Neural progenitor cell (in vitro differentiated cells): ENCODE measurements around the gene TNK2. TPM values are rescaled to one million over a fixed set of nuclear protein-coding genes. Genes with fewer than 3 reads are reported as not detected.

ENCODE experiments used
- DNase-seq: peaks from one replicate; pipeline ENCODE4 v3.0.0-alpha.2; 2016; ENCODE audit warnings: low spot score
- H2AFZ ChIP-seq: fragments of 200-600 bp; sonication (generic); replicated peaks from 2 replicates; pipeline ENCODE4 v1.6.1; 2016; ENCODE audit warnings: antibody characterized with exemption
- H3F3A ChIP-seq: fragments of 200-600 bp; sonication (generic); 2 replicates; pipeline ENCODE4 v1.6.1; 2016; ENCODE audit warnings: antibody characterized with exemption, low read depth
- H3K27ac ChIP-seq: fragments of 200-600 bp; sonication (generic); 2 replicates; pipeline ENCODE4 v1.5.1; 2016; ENCODE audit warnings: mild to moderate bottlenecking
- H3K27me3 ChIP-seq: fragments of 200-600 bp; sonication (generic); 2 replicates; pipeline ENCODE4 v1.6.1; 2016; ENCODE audit warnings: mild to moderate bottlenecking, moderate library complexity
- H3K36me3 ChIP-seq: fragments of 200-600 bp; sonication (generic); 2 replicates; pipeline ENCODE4 v1.5.1; 2016
- H3K4me1 ChIP-seq: fragments of 200-600 bp; sonication (generic); 2 replicates; pipeline ENCODE4 v1.6.1; 2016; ENCODE audit warnings: mixed run types
- H3K4me2 ChIP-seq: fragments of 200-600 bp; sonication (generic); 2 replicates; pipeline ENCODE4 v1.6.1; 2016
- H3K4me3 ChIP-seq: fragments of 200-600 bp; sonication (generic); 2 replicates; pipeline ENCODE4 v1.5.1; 2016
- H3K79me2 ChIP-seq: fragments of 200-600 bp; sonication (generic); 2 replicates; pipeline ENCODE4 v1.6.1; 2016; ENCODE audit warnings: low read depth
- H3K9ac ChIP-seq: fragments of 200-600 bp; sonication (generic); 2 replicates; pipeline ENCODE4 v1.6.1; 2016
- H3K9me3 ChIP-seq: fragments of 200-600 bp; sonication (generic); 2 replicates; pipeline ENCODE4 v1.5.1; 2016; ENCODE audit warnings: low read depth
- H4K20me1 ChIP-seq: fragments of 200-600 bp; sonication (generic); 2 replicates; pipeline ENCODE4 v1.6.1; 2016; ENCODE audit warnings: low read depth
- H3K27ac Mint-ChIP-seq: 3 replicates; pipeline ENCODE4 v1.8.0; 2021; ENCODE audit warnings: mixed read lengths
- H3K27me3 Mint-ChIP-seq: 2 replicates; pipeline ENCODE4 v1.8.0; 2022; ENCODE audit warnings: low read depth, mild to moderate bottlenecking, inconsistent platforms, moderate library complexity, mixed read lengths; ENCODE audit not compliant: insufficient read depth
- H3K36me3 Mint-ChIP-seq: 3 replicates; pipeline ENCODE4 v1.8.0; 2021; ENCODE audit warnings: mixed read lengths
- H3K4me1 Mint-ChIP-seq: 3 replicates; pipeline ENCODE4 v1.8.0; 2021; ENCODE audit warnings: mixed read lengths
- H3K4me3 Mint-ChIP-seq: 3 replicates; pipeline ENCODE4 v1.8.0; 2021; ENCODE audit warnings: mild to moderate bottlenecking, moderate library complexity, mixed read lengths
- H3K9me3 Mint-ChIP-seq: 3 replicates; pipeline ENCODE4 v1.8.0; 2020; ENCODE audit warnings: mixed read lengths
- EZH2 ChIP-seq: fragments of 200-600 bp; sonication (generic); IDR thresholded peaks from 2 replicates; pipeline ENCODE4 v1.6.1; 2017; ENCODE audit warnings: antibody characterized with exemption, mild to moderate bottlenecking, moderate library complexity
- EZH2phosphoT487 ChIP-seq: fragments of 200-600 bp; sonication (generic); IDR thresholded peaks from 2 replicates; pipeline ENCODE4 v1.6.1; 2017; ENCODE audit warnings: antibody characterized with exemption
- total RNA-seq: library from RNA; depleted of rRNA; stranded (reverse); fragments of >200 nt; gene quantifications from 2 replicates; pipeline ENCODE4 v1.2.3, GENCODE V29; 2015; ENCODE audit warnings: low replicate concordance
- TF ChIP-seq, protein P1 (sequence below): fragments of 200-600 bp; sonication (generic); IDR thresholded peaks from 2 replicates; pipeline ENCODE4 v1.5.1; 2017; ENCODE audit warnings: antibody characterized with exemption, mild to moderate bottlenecking

The TNK2 gene
- total RNA-seq, 1 donor from 2014 or later, result 5.4 TPM

DNA sequence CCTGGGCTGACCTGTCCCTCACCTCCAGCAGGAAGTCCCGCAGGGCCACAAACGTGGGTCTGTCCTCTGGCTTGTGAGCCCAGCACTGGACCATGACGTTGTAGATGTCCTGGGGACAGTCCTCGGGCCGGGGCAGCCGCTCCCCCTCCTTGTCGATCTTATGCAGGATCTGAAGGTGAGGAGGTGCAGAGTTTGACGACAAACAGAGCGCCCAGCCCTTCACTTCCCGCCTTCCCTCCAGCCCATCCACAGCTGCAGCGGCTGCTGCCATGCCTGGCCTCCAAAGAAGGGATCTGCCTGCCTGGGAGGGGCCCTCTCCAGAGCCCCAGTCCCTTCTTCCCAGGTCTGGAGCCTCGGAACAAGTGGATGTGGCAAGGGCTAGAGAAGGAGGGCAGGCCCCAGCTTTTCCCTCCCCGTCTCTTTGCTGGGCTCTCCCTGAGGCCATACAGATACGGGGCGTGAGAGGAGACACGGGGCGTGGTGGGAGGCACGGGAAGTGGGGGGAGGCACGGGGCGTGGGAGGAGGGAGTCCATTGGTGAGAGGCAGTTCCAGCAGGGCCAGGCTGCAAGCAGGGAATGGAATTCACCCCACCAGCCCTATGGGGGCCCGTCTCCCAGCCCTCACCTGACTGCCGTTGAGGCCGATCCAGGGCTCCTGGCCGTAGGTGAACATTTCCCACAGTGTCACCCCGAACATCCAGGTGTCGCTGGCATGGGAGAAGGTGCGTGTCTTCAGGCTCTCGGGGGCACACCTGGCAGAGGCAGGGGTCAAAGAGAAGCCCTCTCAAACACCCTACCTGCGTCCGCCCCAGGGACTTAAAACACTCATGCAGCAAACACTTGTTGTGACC is 29.7 kb downstream of the TNK2 start:
- no peaks in the 10 kb centered on the region for H4K20me1 ChIP-seq
- no peak overlapping the region for H3K4me3 ChIP-seq
- no peaks in the 10 kb centered on the region for H3K27me3 ChIP-seq
- H3K4me1 ChIP-seq, result no peaks in the 10 kb centered on the region
- H3F3A ChIP-seq, result no peaks in the 10 kb centered on the region
- H3K27me3 Mint-ChIP-seq, result peaks cover 2% of the 10 kb centered on the region
- H3K9ac ChIP-seq, result no peak overlapping the region
- H3K79me2 ChIP-seq, result no peaks in the 10 kb centered on the region
- no peak overlapping the region for H3K4me2 ChIP-seq
- H3K27ac ChIP-seq, result no peak overlapping the region
- H3K36me3 ChIP-seq, result no peaks in the 10 kb centered on the region
- DNase-seq, result no peak
- peaks cover 11% of the 10 kb centered on the region for H3K36me3 Mint-ChIP-seq
- H3K27ac Mint-ChIP-seq, result no peak overlapping the region
- no peaks in the 10 kb centered on the region for H3K9me3 ChIP-seq
- no peaks in the 10 kb centered on the region for H3K9me3 Mint-ChIP-seq
- H3K4me3 Mint-ChIP-seq, result no peak overlapping the region
- H3K4me1 Mint-ChIP-seq, result no peaks in the 10 kb centered on the region
- no peak overlapping the region for H2AFZ ChIP-seq
- TF ChIP-seq EZH2, result no peak
- TF ChIP-seq, protein P1, sequence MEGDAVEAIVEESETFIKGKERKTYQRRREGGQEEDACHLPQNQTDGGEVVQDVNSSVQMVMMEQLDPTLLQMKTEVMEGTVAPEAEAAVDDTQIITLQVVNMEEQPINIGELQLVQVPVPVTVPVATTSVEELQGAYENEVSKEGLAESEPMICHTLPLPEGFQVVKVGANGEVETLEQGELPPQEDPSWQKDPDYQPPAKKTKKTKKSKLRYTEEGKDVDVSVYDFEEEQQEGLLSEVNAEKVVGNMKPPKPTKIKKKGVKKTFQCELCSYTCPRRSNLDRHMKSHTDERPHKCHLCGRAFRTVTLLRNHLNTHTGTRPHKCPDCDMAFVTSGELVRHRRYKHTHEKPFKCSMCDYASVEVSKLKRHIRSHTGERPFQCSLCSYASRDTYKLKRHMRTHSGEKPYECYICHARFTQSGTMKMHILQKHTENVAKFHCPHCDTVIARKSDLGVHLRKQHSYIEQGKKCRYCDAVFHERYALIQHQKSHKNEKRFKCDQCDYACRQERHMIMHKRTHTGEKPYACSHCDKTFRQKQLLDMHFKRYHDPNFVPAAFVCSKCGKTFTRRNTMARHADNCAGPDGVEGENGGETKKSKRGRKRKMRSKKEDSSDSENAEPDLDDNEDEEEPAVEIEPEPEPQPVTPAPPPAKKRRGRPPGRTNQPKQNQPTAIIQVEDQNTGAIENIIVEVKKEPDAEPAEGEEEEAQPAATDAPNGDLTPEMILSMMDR, result no peak
- TF ChIP-seq EZH2phosphoT487, result no peak

- Mint-ChIP-seq H3K4me3 (no peak overlapping the region), H3K36me3 (peaks cover 10% of the 10 kb centered on the region), H3K27me3 (peaks cover 2% of the 10 kb centered on the region), H3K9me3 (no peaks in the 10 kb centered on the region), H3K27ac (no peak overlapping the region), H3K4me1 (no peaks in the 10 kb centered on the region)
- H2AFZ ChIP-seq, result no peak overlapping the region
- no peak overlapping the region for H3K27ac ChIP-seq
- H3K4me1 ChIP-seq, result no peaks in the 10 kb centered on the region
- DNase-seq, result no peak
- H3K9ac ChIP-seq, result no peak overlapping the region
- no peaks in the 10 kb centered on the region for H3K79me2 ChIP-seq
- H3F3A ChIP-seq, result no peaks in the 10 kb centered on the region
- no peaks in the 10 kb centered on the region for H4K20me1 ChIP-seq
- TF ChIP-seq EZH2phosphoT487, result no peak
- TF ChIP-seq, protein P1, result no peak
- TF ChIP-seq EZH2, result no peak
- no peaks in the 10 kb centered on the region for H3K36me3 ChIP-seq
- no peak overlapping the region for H3K4me3 ChIP-seq
- no peaks in the 10 kb centered on the region for H3K27me3 ChIP-seq
- H3K4me2 ChIP-seq, result no peak overlapping the region
- H3K9me3 ChIP-seq, result no peaks in the 10 kb centered on the region
These were observed 30.5 kb downstream of the TNK2 start for GRCh38 chr3:195877767-195878423.

- Histone ChIP-seq H3K4me1 (no peaks in the 10 kb centered on the region), H3F3A (no peaks in the 10 kb centered on the region), H3K36me3 (no peaks in the 10 kb centered on the region), H3K4me2 (no peak overlapping the region), H2AFZ (no peak overlapping the region), H3K27me3 (no peaks in the 10 kb centered on the region), H3K9me3 (no peaks in the 10 kb centered on the region), H3K27ac (no peak overlapping the region), H3K9ac (no peak overlapping the region), H3K79me2 (no peaks in the 10 kb centered on the region), H4K20me1 (no peaks in the 10 kb centered on the region), H3K4me3 (no peak overlapping the region)
- H3K36me3 Mint-ChIP-seq, result peaks cover 10% of the 10 kb centered on the region
- DNase-seq, result no peak
- H3K9me3 Mint-ChIP-seq, result no peaks in the 10 kb centered on the region
- no peak overlapping the region for H3K27ac Mint-ChIP-seq
- no peak overlapping the region for H3K4me3 Mint-ChIP-seq
- TF ChIP-seq, protein P1, result no peak
- TF ChIP-seq EZH2 (no peak), EZH2phosphoT487 (no peak)
- no peaks in the 10 kb centered on the region for H3K4me1 Mint-ChIP-seq
- H3K27me3 Mint-ChIP-seq, result peaks cover 4% of the 10 kb centered on the region
These were observed 31.1 kb downstream of the TNK2 start for GRCh38 chr3:195877136-195877715.
